ENCODE results near the gene LDLRAD3.
"Not testable (repeated sequence)": the region's sequence is repeated elsewhere in the genome, so short reads cannot be mapped to it uniquely, and the experiment has no call there.

LDLRAD3 gene, protein sequence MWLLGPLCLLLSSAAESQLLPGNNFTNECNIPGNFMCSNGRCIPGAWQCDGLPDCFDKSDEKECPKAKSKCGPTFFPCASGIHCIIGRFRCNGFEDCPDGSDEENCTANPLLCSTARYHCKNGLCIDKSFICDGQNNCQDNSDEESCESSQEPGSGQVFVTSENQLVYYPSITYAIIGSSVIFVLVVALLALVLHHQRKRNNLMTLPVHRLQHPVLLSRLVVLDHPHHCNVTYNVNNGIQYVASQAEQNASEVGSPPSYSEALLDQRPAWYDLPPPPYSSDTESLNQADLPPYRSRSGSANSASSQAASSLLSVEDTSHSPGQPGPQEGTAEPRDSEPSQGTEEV

DNA sequence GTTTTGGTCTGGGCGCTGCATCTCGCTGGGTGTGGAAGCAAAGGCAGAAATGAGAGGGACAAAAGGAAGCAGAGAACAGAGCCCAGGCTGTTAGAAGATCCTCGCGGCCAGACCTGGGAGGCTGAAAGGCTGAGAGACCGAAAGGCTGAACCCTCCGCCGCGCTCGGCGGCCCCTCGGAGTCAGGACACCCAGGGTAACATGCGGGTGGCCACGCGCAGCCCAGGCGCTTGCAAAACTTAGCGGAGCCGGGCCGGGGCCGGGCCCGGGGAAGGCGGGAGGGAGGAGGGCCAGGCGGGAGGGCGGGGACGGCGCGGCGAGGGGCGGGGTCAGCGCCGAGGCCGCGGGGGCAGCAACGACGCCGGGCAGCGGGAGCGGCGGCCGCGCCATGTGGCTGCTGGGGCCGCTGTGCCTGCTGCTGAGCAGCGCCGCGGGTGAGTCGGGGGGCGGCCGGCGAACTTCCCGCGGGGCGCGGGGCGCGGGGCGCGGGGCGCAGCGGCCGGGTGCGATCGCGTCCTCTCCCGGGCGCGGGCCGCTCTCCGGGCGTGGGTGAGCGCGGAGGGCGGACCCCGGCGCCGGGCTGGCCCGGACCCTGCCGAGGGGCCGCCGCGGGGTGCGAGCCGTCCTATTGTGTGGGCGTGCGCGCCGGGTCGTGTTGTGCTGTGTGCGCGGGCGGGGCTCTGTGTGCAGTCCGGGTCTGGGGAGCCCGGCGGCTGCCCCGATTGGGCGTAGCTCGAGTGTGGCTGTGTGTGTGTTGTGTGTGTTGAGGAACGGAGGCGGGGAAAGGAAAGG is at the start of gene LDLRAD3:
Gene LDLRAD3 (plus strand): TSS at position 350 of the 790 bp plus-strand sequence. CDS start 37 bp downstream, at position 387.
- in situ Hi-C loops (cut with MboI; ENCODE audit: low sequenced_read_pairs), result no loop called here

DNA sequence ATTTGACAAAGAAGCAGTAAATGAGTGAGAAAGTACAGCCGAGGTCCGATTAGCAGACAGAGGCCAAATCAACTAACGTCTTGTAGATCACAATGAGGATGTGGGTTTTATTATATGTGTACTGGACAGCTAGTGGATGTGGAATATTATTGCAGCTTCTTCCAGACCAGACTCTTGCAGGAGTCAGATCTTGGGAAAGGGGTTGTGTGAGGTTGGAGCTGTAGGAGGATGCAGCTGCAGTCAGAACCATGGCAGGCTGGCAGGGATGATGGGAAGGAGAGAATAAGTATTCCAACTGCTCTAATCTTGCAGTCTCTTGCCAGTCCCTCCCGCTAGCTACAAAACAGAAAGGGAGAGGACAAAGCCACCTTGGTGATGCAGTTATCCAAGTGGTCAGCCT is 46.8 kb upstream of the LDLRAD3 start:
- in situ Hi-C loops (cut with MboI; ENCODE audit: low sequenced_read_pairs), result no loop called here

DNA sequence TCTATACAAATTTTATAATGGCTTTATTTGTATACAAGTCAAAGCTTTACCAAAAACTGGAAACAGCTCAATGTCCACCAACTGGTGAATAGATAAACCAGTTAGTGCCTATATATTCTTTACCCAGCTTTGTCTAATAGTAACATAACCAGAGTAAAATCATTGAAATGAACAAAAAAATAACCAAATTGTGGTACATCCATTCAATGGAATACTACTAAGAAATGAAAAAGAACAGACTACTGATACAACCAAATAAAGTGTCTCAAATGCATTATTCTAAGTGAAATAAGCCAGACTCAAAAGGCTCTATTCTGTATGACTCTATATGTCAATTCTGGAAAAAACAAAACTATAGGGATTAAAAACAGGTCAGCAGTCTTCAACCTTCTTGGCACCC is 40.9 kb upstream of the LDLRAD3 start:
- in situ Hi-C loops (cut with MboI; ENCODE audit: low sequenced_read_pairs), result no loop called here

DNA sequence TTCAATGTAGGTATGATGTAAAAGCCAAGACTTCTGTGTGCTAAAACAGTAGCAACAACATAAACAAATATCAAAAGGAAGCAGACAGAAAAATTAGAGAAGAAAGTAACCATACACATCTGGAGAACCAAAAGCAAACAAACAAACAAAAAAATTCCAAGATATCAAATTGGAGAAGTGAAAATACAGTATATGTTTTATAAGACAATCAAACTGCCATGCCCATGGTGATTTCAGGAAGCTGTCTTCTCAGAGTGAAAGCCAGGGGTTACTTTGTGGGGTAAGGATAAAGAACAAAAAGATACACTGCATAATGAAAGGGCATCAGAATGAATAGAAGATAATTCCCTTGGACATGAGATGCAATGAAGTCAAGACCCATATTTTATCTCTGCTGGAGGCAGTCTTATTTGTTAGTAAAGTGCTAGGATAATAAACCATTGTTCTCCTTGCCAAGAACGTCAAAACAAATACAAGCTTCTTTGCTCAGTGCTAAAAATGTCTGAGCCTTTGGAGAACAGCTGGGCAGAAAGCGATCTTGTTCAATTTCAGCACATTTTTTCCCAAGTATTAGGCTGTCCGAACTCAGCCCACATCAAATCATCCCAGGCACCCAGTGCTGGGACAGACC is 38.1 kb upstream of the LDLRAD3 start:
- in situ Hi-C loops (cut with MboI; ENCODE audit: low sequenced_read_pairs), result no loop called here

DNA sequence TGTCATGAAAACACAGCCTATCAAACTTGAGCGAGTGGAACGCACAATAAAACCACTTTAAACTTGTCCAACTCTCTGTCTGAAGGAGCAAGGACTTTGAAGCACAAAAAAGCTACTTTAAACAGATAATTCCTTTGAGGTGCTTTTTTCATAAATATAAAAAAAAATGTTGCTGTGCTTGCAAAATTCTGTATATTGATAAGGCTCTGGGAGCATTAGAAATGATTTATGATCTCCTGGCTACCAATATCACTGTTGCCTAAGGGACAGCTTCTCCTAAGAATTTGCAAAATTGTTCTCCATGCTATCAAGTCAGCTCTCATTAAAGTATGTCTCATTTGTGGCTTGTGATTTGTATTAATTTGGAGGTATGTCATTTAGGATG is 37.6 kb upstream of the LDLRAD3 start:
- in situ Hi-C loops (cut with MboI; ENCODE audit: low sequenced_read_pairs), result no loop called here

DNA sequence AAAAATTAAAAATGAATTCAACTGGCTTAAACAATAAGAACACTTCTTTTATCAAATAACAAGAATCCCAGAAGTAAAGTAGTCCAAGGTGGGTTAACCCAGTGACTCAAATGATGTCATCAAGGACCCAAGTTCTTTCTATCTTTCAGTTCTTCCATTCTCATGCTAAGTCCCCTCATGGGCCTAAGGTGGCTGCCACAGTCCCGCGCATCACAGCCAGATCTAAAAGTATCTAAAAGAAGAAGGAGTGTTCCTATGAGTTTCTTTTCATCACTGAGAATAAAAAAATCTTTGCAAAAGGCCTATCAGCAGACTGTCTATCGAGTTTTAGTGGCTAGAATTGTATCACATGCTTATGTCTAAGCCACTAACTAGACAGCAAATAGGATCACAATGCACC is 37.2 kb upstream of the LDLRAD3 start:
- in situ Hi-C loops (cut with MboI; ENCODE audit: low sequenced_read_pairs), result no loop called here

DNA sequence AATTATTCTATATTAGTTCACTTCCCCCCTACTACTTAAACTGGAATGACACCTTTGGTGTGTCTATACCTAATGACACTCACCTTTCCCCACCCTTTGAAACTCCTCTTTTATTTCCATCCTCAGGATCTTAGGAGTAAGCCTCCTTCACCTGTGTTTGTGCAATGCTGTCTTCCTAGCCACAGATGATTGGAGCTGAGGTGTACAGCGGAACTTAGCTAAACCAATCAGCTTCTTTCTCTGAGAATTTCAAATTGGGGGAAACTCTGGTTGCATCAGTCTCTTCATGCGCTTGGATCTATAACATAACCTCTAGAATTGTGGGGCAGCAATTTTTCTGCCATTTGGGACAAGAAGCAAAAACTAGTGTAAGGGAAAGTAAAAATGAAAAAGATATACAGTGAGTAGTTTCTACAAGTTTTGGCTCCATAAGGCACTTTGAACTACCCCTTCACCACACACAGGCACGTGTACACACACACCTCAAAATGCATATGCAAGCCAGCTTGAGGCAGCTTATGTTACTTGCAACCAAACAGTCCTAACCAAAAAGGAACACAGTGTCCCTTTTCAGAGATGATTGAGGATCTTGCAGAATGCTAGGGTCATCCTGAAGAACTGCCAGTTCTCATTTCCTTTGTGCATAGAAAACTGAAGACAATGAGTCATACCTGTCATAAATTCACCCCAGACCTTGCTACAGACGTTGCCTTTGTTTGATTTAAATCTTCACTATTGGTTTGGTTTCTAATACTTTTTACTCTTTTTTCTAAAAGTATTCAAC is 36.0 kb upstream of the LDLRAD3 start:
- in situ Hi-C loops (cut with MboI; ENCODE audit: low sequenced_read_pairs), result no loop called here

DNA sequence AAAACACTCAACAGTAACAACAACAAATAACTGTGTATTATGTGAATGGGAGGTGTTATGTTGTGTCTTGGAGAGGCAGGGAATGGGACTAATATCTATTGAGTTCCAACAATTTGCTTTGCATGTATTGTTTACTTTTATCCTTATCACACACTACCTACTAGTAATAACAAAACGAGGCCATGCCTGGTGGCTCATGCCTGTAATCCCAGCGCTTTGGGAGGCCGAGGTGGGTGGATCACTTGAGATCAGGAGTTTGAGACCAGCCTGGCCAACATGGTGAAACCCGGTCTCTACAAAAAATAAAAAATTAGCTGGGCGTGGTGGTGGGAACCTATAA is 35.5 kb upstream of the LDLRAD3 start:
- in situ Hi-C loops (cut with MboI; ENCODE audit: low sequenced_read_pairs), result not testable (repeated sequence)

DNA sequence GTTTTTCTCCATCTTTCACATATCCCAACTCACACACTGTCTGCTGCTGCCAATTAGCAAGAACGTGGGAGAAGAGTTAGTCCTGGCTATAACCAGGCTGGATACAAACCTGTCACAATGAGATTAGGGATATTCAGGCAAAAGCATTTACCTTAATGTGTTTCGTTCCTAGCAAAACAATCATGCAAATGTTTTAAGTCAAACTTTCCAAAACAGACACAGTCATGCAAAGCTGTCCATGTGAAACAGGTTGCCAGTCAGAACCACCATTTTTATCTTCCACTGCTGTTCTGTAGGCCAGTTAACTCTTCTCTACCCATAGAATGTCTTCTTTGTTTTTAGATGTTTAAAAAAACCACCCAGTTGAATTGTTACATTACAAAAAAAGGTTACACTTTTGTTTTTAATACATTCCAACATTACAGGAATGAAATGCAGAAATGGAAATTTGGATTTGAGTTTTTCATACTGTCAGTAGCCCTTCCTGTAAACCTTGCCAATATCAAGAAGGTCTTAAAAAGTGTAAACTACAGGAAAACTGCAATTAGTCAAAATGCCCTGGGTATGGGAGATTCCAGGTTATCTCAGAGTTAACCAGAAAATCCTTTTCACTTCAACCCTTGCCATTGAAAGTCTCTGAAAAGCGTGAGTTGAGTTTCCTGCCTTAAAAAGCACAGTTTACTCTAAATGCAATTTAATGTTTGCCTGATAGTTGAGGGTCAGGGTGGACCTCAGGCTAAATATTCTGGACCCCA is 34.2 kb upstream of the LDLRAD3 start:
- in situ Hi-C loops (cut with MboI; ENCODE audit: low sequenced_read_pairs), result no loop called here

DNA sequence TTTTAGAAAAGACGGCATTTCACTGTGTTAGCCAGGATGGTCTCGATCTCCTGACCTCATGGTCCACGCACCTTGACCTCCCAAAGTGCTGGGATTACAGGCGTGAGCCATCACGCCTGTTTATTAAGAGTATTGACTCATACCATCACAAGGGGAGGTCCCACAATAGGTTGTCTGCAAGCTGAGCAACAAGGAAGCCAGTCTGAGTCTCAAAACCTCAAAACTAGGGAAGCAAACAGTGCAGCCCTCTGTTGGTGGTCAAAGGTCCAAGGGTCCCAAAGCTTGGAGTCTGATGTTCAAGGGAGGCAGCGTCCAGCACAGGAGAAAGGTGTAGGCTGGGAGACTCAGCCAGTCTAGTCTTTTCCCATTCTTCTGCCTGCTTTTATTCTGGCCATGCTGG is 32.8 kb upstream of the LDLRAD3 start:
- in situ Hi-C loops (cut with MboI; ENCODE audit: low sequenced_read_pairs), result no loop called here

DNA sequence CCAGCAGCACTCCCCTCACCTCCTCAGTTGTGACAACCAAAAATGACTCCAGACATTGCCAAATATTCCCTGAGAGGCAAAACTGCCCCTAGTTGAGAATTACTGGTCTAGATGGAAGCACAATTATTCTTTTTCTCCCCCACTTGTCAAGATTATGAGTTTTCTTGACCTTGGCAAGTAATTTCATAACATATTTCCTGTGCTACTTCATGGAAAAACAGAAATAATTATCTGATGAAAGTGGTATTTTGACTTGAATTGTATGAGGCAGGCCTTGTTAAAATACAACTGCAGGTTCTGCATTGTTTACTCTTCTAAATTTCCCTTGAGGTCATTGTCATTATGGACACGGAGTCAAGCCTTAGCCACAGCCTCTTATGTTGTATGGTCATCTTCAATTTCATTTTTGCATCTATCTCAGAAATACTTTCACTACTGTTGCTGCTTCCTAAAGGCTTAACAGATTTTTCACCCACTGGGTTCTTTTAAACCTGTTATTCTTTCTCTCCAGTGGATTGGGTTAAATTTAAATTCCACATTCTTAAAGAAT is 32.2 kb upstream of the LDLRAD3 start:
- in situ Hi-C loops (cut with MboI; ENCODE audit: low sequenced_read_pairs), result no loop called here

DNA sequence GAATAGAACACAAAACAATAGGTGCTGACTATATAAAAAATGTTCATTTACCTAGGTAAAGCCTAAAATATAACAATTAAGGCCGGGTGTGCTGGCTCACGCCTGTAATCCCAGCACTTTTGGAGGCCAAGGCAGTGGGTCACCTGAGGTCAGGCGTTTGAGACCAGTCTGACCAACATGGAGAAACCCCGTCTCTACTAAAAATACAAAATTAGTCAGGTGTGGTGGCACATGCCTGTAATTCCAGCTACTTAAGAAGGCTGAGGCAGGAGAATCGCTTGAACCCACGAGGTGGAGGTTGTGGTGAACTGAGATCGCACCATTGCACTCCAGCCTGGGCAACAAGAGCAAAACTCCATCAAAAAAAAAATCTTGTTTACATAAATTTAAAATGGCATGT is 31.4 kb upstream of the LDLRAD3 start:
- in situ Hi-C loops (cut with MboI; ENCODE audit: low sequenced_read_pairs), result not testable (repeated sequence)

DNA sequence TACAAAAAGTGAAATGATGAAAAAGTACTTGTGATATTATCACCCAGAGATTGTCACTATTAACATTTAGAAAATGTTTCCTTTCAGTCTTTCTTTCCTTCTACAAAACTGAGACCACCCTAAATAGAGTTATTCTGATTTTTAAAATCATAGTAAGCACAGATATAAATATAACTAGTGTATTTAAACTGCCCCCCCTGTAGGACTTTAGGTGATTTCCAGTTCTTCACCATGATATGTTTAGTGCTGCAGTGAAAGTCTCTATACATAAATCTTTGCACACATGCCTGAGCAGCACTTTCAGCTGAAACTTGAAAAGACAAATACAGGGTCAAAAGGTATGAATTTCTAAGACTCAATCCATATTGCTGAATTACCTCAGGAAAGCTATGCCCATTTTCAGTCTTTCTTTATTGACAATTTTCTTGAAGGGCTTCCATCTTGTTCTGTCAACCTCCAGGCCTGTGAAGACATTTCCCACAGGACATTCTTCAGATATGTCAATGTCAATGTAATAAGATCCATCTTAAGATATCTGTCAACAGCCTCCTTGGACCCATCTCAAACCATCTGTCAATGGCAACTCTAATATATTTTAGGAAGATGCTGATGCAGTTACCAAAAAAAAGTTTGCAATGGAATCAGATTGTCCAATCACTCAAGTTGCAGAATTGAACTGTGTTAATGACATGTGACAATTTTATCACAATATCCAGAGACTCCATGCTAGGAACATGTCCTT is 30.8 kb upstream of the LDLRAD3 start:
- in situ Hi-C loops (cut with MboI; ENCODE audit: low sequenced_read_pairs), result no loop called here

DNA sequence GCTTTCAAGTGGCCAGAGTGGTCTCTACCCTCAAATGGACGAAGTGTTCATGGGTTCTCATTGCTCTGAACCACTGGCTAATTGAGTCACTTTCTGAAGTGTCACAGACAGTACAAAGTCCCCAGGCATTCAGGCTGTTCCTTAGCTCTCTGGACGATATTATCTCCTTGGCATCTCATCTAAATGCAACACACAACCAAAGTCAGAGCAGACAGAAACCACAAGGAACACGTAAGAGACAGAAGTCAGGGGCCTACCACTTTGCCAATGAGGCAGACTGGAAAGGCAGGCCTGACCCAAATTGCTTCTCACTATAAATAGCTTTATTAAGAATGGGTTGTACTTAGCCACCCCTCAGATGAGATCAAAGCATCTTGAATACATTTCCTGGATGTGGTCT is 29.0 kb upstream of the LDLRAD3 start:
- in situ Hi-C loops (cut with MboI; ENCODE audit: low sequenced_read_pairs), result no loop called here

DNA sequence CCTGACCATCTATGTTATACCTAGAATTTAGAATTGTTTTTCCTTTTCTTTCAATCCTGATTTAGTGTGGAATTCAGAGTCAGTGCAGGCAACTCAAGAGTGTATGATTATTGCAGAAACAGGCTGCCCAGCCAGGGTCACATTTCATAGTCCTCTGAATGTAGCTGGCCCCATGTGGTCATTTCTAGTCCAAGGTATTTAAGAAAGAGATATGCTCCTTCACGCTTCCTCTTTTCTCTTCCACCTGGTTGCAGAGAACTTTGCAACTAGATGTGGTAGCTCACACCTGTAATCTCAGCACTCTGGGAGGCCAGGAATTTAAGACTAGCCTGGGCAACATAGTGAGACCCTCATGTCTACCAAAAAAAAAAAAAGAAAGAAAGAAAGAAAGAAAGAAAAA is 27.6 kb upstream of the LDLRAD3 start:
- in situ Hi-C loops (cut with MboI; ENCODE audit: low sequenced_read_pairs), result no loop called here

DNA sequence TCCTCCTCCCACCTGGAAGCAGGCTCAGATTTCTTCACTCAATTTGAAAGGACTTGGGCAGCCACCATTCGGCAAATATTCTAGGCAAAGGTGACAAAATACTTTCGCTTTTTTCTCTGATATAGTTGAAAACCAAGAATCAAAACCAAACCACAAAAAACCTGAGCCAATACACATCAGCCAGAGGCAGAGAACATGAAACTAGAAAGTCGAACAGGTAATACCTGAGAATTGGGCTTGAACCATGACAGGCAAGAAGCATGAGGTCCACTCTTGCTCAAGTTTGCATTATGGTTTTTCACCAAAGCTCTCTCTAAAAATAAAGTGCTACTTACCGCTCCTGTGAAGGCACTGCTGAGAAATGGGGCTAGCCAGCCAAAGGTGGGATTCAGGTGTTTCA is 26.2 kb upstream of the LDLRAD3 start:
- in situ Hi-C loops (cut with MboI; ENCODE audit: low sequenced_read_pairs), result no loop called here

DNA sequence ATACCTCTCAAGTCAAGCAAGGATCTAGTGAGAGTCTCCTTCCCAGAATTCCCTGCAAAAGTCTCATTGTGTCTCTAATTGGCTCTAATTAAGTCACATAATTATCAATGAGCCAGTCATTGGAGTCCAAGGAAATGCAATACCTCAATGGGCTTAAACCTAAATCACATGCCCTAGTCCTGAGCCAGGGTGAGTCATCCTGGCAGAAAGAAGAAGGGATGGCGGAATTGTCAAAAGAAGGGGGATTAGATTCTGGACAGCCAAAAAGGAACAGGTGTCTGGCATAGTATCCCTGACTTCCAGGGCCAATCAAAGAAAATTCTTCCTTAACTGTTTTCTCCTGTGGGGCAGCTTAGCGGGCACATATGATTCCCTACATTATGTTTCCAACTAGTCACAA is 25.1 kb upstream of the LDLRAD3 start:
- in situ Hi-C loops (cut with MboI; ENCODE audit: low sequenced_read_pairs), result no loop called here

DNA sequence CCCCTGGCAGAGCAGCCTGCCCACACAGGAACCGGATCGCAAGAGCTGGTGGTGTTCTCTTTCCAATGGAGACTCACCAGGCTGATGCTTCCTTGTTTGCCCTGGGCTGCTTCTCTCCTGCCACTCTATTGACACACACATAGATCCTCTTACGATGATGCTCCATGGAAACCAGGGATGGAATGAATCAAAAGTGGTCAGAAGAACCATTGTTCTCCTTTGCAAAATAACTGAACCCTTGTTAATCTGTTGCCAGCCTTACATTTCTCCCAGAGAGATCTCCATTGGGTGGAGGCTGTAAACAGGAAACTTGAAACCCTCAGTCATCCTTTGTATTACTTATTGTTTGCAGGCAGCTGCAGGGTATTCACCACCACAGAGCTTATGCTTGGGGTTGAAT is 24.6 kb upstream of the LDLRAD3 start:
- in situ Hi-C loops (cut with MboI; ENCODE audit: low sequenced_read_pairs), result no loop called here

DNA sequence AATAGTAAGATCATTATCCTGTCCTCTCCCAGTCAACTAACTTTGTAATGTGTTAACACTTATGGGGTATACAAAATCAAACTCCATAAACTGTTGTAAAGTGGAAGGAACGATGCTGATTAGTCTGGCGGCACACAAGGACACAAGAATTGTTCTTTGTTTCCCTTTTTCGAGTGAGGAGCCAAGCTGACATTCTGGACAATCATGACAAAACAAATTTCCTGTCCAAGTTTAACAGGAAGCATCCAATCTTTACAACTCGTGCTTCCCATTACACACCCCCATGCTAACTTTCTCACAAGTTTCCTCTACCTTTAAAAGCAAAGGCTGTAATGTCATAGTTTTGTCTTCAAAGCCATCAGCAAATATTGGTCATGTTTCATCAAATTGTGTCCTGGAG is 20.4 kb upstream of the LDLRAD3 start:
- in situ Hi-C loops (cut with MboI; ENCODE audit: low sequenced_read_pairs), result no loop called here

DNA sequence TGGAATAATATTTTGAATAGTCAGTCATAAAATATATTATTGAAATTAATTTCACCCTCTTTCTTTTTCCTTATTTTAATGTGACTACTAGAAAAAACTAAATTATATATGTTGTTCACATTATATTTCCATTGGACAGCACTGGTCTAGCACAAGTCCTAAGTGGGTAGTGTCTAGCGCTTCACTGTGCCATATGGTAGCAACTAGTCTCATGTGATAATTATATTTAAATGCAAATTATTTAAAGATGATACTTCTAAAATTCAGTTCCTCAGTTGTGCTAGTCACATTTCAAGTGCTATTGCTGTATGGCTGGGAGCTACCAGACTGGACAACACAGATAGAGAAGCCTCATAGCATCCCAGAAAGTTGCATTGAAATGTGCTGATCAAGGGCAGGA is 19.1 kb upstream of the LDLRAD3 start:
- in situ Hi-C loops (cut with MboI; ENCODE audit: low sequenced_read_pairs), result no loop called here

Data from HL-60/S4 treated with phorbol 12-myristate 13-acetate at 8.2 ng/mL for 4 days and 3 days (cell line).